NCI-H526 treated with DMSO at 0.1 percent for 48 hours (cell line): Measurements from ENCODE around the gene SURF1.
"Not testable (repeated sequence)": the region's sequence is repeated elsewhere in the genome, so short reads cannot be mapped to it uniquely, and the experiment has no call there.

ENCODE experiments used
- DNase-seq: peaks from one replicate; lab custom pipeline; 2025; lab: John Stamatoyannopoulos, UW

The SURF1 gene

DNA sequence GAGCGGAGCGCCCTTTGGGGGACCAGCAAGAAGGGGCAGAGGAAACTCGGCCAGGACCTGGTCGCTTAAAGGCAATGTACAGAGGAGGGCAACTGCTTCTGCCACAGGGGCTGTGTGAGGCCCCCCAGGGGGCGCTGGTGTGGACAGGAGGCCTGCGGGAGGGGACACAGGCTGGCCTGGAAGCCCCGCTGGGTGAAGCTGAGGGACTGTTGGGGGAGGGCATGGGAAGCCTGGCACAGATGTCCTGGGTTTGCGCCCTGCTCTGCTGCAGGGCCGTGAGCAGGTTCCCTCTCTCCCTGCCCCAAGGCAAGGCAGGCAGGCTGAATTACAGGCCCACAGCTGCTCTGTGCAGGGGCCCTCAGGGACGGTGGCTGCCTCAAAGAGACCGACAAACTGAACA, 13.7 kb downstream of the SURF1 start:
- DNase-seq: no peak

DNA sequence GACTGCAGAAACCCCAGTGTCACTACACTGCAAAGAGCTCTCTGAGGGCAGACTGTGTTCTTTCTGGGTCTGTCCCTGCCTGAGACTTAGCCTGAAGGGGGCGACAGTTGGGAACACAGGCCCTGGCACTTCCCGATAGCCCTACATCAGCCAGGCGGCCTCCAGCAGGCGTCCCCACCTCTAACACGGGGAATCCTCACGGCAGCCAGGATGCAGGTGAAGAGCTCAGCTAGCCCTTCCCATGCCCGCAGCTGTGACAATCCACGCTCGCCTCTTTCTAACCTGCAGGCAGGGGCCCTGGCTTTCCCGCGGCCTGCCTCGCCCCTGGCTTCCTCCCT, 14.2 kb downstream of the SURF1 start:
- no peak for DNase-seq

DNA sequence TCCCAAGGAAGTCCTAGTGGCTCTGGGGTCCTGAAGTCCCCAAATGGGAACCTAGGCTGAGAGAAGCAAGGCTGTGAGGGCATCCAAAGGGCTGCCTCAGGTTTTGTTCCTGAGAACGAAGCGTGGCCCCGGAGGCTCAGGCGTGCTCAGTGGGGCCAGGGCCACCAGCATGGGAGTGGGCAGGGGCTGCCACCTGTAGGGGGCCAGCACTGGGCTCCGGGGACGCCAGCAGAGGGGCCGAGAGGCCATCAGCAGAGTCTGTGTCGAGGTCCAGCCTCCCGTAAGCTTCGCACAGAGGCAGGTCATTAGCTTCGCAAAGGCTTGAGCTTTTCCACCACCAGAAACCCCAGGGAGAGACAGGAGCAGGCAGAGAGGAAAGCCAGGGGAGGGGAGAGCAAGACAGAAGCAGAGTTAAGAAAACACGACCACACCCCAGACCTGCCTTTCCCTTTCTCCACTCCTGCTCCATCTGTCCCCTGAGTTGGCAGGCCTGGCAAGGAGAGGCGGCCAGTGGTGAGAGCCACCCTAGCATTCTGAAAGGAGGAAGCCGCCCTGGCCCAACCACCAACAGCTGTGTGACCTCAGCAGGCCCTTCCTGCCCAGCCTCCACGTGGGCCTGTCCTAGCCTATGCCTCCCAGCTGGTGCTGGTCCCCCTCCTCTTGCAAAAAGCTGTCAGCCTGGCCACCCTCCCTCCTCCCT, 14.8 kb downstream of the SURF1 start:
- no peak for DNase-seq

DNA sequence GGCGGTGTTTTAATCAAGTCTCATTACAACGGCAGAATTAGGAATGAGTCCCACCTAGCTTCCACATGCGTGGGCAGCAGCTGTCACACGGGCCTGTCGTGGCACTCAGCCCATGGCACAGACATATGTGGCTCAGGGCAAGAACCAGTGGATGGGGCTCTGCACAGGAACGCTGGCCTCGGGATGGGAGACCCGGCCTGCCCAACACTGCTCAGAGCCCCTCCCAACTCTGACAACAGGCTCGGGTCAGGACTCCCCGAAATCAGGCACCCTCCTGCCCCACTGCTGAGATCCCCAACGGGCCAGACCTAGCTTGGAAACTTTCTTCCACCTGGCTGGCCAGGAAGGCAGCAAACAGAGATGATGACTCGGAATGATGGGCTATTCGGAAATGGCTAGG, 15.4 kb downstream of the SURF1 start:
- no peak for DNase-seq

DNA sequence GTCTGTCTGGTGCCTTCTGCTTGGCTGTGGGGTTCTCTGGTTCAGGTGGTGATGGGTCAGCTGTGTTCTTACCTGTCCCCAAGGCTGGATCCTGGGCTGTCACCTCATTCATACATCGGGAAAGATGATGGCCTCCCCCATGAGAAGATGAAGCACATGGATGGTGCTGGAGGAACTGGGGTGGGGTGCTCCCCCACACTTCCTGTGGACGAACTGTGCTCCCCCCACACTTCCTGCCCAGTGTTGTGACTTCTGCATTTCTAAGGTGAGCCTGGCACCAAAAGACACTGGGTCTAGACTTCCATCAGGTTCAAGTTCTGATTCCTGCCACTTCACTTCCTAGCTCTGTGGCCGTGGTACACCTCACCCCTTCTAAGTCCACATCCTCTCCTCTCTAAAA, 16.0 kb downstream of the SURF1 start:
- no peak for DNase-seq

DNA sequence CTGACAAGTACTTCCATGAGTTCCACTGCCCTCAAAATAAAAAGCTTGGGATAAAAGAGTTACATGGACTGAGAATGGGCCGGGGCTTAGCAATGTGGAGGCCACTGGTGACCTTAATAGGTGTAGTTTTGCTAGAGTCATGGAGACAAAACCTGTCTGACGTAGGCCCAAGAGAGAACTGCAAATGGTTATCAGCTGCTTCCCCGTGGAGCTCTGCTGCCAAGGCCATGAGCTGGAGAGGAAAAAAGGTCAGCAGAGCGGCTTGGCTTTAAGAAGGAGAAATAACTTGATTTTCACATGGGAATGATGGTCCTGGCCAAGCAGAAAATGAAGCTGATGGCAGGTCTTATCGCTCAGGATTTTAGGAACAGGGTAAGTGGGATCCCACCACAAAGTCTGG, 16.6 kb downstream of the SURF1 start:
- DNase-seq: no peak

DNA sequence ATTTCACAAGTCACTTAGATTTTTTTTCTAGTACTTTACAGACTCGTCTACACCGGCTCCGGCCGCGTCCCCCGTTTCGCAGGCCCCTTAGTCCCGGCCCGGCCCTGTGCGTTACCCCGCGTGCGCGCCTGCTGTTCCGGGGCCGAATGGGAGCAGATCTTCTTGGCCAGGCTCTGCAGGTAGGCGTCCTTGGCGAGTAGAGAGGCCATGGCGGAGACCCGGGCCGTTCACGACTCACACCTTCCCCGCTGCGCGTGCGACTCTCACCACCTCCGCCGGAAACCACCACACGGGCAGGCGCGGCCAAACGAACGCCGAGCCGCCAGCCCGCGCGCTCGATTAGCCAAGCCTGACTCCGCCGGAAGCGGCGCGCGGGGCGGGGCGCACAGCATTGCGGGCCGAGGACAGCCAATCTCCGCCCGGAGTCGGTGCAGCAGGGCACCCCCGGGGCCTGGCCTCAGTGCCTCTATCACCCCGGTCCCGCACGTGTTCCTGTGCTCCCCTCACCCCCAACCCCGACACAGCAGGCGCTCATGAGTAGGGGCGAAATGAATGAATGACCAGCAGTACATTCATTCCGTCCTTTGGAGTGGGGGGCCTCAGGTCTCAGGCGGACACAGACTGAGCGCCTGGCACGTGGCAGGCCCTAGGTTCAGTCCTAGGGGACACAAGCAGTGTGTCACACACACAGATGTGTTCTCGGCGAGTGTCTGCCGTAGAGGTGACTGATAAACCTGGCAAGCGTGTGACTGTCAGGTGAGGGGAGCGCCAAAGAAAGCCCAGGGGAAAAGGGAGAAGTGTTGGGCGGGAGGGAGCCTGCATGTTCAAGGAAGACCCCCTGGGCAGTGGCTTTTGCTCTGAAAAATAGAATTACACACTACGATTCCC, 20.1 kb downstream of the SURF1 start, which contains the start of gene SURF6:
Gene SURF6, minus strand, starts transcription at position 265 of the 888 bp plus-strand sequence. Its CDS starts 56 bp downstream, at position 209.
- peak; percentile 56 for DNase-seq

DNA sequence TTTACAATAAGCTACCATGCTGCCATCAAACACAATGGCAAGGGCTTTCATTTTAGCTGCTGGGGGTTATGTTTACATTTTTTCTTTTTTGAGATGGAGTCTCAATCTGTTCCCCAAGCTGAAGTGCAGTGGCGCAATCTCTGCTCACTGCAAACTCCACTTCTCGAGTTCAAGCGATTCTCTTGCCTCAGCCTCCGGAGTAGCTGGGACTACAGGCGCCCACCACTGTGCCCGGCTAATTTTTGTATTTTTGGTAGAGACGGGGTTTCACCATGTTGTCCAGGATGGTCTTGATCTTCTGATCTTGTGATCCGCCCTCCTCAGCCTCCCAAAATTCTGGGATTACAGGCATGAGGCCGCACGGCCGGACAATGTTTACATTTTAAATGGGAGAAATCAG, 21.4 kb downstream of the SURF1 start:
- not testable (repeated sequence) for DNase-seq

DNA sequence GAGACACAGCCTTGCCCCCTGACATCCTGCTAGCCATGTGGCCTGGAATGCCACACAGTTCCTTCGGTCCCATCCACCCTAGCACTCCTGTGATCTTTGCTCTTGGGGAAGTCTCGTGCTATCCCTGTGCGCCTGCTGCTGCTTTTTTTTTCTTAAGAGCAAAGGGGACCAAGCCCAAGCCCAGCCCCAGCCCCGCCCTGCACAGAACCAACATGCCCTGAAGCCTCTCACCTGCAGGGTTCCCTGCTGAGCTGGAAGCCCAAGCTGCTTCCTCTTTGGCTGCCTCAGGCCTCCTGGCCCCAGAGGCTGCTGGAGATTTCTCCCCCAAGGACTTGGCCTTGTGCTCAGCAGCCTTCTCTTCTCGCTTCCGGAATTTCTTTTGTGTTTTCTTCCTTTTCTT, 22.1 kb downstream of the SURF1 start:
- no peak for DNase-seq

DNA sequence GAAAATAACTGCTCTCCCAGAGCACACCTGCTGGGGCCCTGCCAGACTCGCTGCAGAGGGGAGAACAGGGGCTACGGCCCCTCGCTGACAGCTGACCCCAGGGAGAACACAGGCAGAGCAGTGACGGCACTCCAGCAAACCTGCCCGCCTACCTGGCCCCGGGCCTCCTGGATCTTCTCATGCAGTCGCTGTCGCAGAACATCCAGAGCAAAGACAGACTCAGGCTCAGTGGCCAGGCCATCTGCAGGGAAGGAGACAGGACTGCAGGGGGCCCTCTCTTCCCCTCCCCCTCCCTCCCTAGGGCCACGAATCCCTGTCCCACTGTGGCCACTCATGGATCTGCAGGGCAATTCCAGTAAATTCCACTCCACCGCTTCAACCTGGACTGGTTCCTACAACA, 22.7 kb downstream of the SURF1 start:
- no peak for DNase-seq

DNA sequence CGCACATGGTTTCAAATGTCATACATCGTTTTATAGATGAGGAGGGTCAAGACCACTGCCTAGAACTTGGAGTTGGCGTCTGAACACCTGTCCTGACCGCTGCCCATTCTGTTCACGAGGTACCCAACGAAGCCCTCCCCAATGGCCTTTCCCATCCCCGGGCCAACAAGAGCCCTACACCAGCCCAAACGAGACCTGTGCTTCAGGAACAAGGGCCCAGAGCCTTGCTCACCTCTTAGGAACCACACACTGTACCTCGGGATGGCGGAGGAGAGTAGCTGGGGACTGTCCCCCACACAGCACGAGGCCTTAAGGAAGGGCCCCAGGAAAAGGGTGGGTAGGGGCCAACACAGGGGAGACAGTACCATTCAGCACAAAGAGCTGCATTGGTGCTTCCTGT, 23.3 kb downstream of the SURF1 start:
- no peak for DNase-seq

DNA sequence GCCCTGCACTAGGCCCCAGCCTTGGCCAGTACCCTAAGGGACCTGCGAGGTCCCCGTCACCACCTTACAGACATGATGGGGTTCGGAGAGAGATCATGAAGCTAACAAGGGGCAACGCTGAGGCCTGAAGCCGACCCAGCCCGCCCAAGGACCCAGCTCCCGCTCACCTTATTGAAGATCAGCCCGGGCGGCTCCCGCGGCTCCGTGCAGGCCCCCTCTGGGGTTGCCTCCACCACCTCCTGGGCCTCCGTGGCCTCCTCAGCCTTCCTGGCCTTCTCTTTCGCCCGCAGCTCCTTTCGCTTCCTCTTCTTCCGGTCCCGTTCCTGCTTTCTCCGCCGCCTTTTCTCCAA, 23.9 kb downstream of the SURF1 start:
- no peak for DNase-seq

DNA sequence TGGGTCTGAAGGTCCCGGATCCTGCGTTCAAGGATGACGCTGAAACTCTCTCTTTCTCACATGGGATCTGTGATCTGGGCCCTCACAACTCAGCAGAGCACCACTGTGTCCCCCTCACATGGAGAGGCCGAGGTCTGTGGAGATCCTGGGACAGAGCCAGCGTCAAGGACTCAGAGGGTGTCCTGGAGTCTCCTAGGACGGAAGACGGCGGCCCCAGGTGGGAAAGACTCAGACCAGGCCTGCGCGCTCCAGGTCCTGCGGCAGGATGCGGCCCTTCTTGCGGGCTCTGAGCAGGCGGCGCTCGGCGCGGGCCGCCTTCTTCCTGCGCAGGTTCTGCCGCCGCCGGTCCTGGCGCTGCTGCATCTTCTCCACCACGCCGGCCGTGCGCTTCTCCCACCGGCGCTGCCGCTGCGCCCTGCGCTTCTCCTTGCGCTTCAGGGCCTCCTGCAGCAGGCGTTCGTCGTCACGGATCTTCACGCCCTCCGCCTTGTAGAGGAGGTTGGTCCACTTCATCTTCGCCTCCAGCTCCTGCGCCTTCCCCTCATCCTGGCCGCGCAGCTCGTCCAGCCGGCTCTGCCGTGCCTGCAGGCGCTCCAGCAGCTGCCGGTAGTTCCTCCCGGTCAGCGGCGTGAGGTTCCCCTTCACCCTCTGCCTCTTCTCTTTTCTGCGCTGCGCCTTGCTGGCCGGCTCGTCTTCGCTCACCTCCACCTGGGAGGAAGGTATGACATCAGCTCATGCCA, 24.5 kb downstream of the SURF1 start:
- DNase-seq: no peak

DNA sequence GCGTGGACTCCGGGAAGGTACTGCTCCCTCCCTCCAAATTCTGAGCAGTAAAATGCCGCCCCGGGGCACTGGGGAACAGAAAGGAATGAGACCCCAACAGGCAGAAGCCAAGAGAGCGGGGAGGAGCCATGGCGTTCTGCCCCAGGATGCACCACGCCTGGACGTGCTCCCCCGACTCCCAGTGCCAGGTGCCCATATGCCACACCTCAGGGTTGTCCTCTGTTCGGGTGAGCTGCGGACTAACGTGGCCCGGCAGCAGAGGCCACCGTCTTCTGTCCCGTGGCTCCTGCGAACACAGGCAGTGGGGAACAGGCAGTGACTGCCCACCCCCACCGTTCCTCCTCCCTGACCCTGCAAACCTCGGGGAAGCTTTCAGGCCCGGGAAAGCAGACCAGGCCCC, 25.1 kb downstream of the SURF1 start:
- no peak for DNase-seq

DNA sequence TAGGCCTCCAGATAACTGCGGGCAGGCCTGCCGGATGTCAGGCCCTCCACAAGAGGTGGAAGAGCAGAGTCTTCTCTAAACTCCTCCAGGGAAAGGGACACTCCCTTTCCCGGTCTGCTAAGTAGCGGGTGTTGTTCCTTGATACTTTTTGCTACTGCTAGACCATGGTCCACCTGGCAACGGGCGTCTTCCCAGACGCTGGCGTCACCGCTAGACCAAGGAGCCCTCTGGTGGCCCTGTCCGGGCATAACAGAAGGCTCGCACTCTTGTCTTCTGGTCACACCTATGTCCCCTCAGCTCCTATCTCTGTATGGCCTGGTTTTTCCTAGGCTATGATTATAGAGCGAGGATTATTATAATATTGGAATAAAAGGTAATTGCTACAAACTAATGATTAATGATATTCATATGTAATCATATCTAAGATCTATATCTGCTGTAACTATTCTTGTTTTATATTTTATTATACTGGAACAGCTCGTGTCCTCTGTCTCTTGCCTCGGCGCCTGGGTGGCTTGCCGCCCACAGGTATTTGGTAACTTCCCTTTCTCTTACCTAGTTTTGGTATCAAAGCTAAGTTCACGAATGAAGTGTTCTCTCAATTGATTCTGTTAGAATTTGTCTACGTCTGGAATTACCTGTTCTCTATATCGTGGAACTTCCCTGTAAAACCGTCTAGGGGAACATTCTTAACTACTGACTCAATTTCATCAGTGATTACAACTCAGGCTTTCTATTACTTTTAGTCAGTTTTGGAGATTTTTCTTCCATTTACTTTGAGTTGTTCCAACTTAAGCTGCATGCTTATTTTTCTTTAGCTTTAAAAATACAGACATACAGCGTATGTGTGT, 26.8 kb downstream of the SURF1 start:
- DNase-seq: not testable (repeated sequence)

DNA sequence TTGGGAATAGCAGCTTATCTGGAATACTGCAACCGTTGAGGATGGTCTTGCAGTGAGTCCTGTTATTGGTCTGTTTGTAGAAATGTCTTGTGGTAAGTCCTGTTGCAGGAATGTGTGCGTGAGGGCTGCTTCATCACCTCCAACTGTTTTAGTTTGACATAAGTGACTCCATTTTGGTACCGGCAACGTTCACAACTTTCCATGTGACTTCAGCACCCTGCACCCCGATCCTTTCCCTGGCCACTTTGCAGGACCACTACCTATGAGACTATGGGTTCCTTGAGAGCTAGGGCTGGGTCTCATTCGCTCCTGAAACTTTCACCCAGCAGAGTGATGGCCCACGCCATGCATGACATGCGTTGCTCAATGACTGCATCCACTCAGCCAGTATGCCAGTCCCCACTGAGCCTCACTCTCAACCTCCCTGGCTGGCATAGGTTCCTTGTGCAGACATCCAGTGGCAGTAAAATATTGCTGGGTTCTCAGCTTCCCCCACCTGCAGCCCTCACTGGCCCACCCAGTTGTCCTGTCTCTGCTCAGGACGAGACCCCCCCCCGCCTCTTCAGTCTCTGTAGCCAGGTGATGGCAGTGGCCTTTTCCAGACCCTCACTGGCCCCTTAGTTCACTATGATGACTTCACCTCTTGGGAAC, 28.3 kb downstream of the SURF1 start:
- DNase-seq: no peak

DNA sequence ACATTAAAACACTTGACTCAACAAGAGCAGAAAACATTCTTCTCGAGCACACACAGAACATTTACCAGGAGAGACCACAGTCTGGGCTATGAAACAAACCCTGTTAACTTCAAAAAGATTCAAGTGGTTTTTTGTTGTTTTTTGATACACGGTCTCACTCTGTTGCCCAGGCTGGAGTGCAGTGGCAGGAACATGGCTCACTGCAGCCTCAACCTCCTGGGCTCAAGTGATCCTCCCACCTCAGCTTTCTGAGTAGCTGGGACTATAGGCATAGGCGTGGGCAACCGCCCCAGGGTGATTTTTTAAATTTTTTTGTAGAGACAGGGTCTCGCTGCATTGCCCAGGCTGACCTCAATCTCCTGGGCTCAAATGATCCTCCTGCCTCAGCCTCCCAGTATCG, 29.3 kb downstream of the SURF1 start:
- DNase-seq: not testable (repeated sequence)

DNA sequence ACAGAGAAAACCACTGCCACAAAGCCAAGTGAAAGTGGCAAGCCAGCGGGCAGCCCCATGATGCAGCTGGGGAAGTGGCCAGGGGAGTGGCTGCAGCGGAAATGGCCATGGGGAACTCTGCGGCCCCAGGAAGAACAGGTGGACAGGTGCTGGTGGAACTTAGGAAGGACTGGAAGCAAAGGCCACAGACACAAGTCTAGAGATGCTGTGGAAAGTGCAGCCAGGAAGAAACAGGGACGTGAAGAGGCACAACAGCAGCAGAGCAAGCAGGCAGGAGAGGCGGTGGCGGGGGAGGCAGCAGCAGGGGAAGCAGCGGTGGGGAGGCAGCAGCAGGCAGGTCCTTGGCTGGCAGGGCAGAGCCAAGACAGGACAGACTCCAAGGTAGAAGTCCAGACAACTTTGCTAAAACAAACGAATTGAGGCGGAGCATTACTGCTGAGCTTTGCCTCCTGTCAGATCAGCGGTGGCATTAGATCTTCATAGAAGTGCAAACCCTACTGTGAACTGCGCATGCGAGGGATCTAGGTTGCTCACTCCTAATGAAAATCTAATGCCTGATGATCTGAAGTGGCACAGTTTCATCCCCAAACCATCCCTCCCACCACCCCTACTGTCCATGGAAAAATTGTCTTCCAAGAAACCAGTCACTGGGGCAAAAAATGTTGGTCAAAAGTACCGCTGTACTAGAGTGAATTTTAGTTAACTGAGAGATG, 32.1 kb downstream of the SURF1 start:
- DNase-seq: no peak

DNA sequence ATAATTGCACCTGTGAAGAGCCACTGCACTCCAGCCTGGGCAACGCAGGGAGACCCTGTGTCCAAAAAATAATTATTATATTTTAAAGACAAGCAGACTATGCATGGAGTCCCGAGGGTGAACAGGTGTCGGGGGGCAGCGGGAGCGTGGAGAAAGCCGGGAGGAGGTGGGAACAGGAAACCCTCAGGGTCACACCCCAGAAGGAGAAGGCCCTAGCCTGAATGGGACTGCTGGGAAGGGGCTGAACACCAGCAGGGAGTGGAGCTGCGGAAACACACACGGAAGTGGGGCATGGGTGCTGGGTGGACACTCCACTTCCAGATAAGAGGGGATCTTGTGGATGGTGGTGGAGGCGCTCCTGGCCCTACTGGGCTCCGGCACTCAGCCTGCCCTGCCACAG, 33.1 kb downstream of the SURF1 start:
- DNase-seq: no peak

DNA sequence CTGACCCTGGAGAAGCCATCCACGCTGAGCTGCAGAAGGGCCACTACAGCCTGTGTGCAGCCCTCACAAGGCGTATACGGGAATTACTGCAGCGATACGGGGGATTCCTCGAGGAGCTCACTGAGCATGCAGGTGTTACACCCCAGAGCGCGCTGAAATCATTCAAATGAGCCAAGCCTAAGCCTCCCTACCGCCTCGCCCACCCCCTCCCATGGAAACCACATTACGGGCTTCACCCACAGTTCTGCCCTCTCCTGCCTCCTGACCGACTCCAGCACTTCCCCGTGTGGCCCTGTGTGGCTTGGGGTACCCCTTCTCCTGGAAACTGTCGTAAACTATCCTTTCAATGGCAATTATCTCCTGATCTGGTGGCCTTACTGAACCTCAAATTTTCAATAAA, 33.6 kb downstream of the SURF1 start:
- no peak for DNase-seq

DNA sequence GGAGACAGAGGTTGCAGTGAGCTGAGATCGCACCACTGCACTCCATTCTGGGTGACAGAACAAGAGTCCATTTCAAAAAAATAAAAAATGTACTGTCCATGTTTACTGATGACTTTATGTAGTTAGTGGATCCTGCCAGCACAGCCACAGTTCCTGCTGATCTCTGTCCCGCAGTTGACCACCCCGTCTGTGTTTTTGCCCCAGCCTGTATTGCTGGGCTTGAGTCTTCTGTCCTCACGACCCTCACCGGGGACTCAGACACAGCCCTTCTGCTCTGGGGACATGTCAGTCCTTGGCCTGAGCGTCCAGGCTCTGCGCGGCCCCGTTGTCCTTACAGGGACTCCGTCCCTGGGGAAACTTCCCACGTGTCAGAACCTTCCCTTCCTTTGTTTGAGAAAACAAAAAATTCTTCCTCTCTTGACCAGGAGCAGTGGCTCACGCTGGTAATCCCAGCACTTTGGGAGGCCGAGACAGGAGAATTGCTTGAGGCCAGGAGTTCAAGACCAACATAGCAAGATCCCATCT, 34.8 kb downstream of the SURF1 start:
- DNase-seq: no peak
